K562 (cell line): ENCODE measurements around the gene OCSTAMP. TPM values are rescaled to one million over a fixed set of nuclear protein-coding genes. Genes with fewer than 3 reads are reported as not detected.

Experiments used
- CBFA2T2 ChIP-seq: fragments of 450-650 bp; conservative IDR thresholded peaks from 2 replicates; pipeline ENCODE4 v1.6.1; 2017; ENCODE audit warnings: mild to moderate bottlenecking
- GATAD2B ChIP-seq: fragments of 450-650 bp; IDR thresholded peaks from 2 replicates; pipeline ENCODE4 v1.6.1; 2017; ENCODE audit warnings: mild to moderate bottlenecking, borderline replicate concordance
- MXI1 ChIP-seq: IDR thresholded peaks from 2 replicates; pipeline ENCODE4 v1.6.1; 2011; ENCODE audit warnings: low read depth, mild to moderate bottlenecking, improper control_type of control experiment, low read length
- PHTF2 ChIP-seq: fragments of 250-450 bp; sonication (Bioruptor Pico); IDR thresholded peaks from 2 replicates; pipeline ENCODE4 v1.5.0; 2021; ENCODE audit warnings: mild to moderate bottlenecking
- PTRF ChIP-seq: fragments of 450-650 bp; IDR thresholded peaks from 2 replicates; pipeline ENCODE4 v1.6.1; 2016; ENCODE audit warnings: mild to moderate bottlenecking, missing genetic modification characterization, missing compliant biosample characterization
- RBM25 ChIP-seq: fragments of 200-400 bp; formaldehyde crosslinking; IDR thresholded peaks from 2 replicates; pipeline ENCODE4 v1.6.1; 2018; ENCODE audit warnings: low read length, low read depth, moderate library complexity; ENCODE audit not compliant: severe bottlenecking
- TSHZ1 ChIP-seq: fragments of 250-450 bp; sonication (Bioruptor Pico); IDR thresholded peaks from 2 replicates; pipeline ENCODE4 v1.4.0; 2020; ENCODE audit warnings: mild to moderate bottlenecking, moderate library complexity
- ZBTB43 ChIP-seq: sonication (generic); formaldehyde crosslinking; IDR thresholded peaks from 2 replicates; pipeline ENCODE4 v1.8.0; 2023; ENCODE audit warnings: mild to moderate bottlenecking, missing genetic modification reagents
- ZNF318 ChIP-seq, 2 experiments: fragments of 450-650 bp; IDR thresholded peaks; 2 replicates each; pipeline ENCODE4 v1.6.1; 2016; ENCODE audit warnings: mild to moderate bottlenecking in 2 of 2, borderline replicate concordance in 1 of 2, low read depth in 1 of 2, moderate library complexity in 1 of 2
- ZNF436 ChIP-seq: fragments of 250-450, 450-650 bp; sonication (Bioruptor Pico); formaldehyde crosslinking; IDR thresholded peaks from 2 replicates; pipeline ENCODE4 v1.7.0; 2020; ENCODE audit warnings: mild to moderate bottlenecking
- polyA plus RNA-seq, 8 experiments: library from polyadenylated mRNA; depleted of rRNA in 4 of 8; stranded (reverse) in 5 of 8; unstranded in 3 of 8; fragments of >200 nt; fragmentation: Nextera tagmentation in 2 of 8; fragmentation: Illumina TruSeq in 1 of 8; extraction: Ambion mirVana in 2 of 8; extraction: Trizol in 1 of 8; gene quantifications; 2 replicates each; pipeline versions ENCODE4 v1.2.1 to v1.2.3, GENCODE V29; 2011 to 2014; ENCODE audit warnings: inconsistent platforms in 1 of 8, missing spikeins in 1 of 8
- total RNA-seq, 7 experiments: library from RNA; depleted of rRNA in 6 of 7; stranded (reverse); fragments of >200 nt in 6 of 7; fragmentation: Illumina TruSeq in 2 of 7; extraction: Trizol in 2 of 7; gene quantifications; 2 replicates each; pipeline versions ENCODE4 v1.2.1 to v1.2.3, GENCODE V29; 2011 to 2021; ENCODE audit warnings: low replicate concordance in 1 of 7
- TF ChIP-seq, protein P1 (sequence below): fragments of 250-450 bp; sonication (Bioruptor Pico); IDR thresholded peaks from 2 replicates; pipeline ENCODE4 v1.8.0; 2022; ENCODE audit warnings: inconsistent platforms, mild to moderate bottlenecking, moderate library complexity, borderline replicate concordance

The OCSTAMP gene
- total and polyA plus RNA-seq, 9 of the 15 experiments (the other 6 are each of a cell fraction or from before 2014, with no cell fraction given), result not detected

- no peak for TF ChIP-seq TSHZ1
- TF ChIP-seq GATAD2B, result no peak
- no peak for TF ChIP-seq ZNF436 (CRISPR knock-in tag)
- TF ChIP-seq RBM25, result peak; percentile 83
- no peak for TF ChIP-seq PTRF
- TF ChIP-seq, protein P1, sequence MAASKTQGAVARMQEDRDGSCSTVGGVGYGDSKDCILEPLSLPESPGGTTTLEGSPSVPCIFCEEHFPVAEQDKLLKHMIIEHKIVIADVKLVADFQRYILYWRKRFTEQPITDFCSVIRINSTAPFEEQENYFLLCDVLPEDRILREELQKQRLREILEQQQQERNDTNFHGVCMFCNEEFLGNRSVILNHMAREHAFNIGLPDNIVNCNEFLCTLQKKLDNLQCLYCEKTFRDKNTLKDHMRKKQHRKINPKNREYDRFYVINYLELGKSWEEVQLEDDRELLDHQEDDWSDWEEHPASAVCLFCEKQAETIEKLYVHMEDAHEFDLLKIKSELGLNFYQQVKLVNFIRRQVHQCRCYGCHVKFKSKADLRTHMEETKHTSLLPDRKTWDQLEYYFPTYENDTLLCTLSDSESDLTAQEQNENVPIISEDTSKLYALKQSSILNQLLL, result no peak
- no peak for TF ChIP-seq PHTF2 (CRISPR knock-in tag)
- no peak for TF ChIP-seq ZNF318 (IDR thresholded peaks at IDR 0.05; ENCODE audit: borderline replicate concordance in 1 of 2, low read depth in 1 of 2)
- no peak for TF ChIP-seq ZBTB43 (CRISPR knock-in tag)
- no peak for TF ChIP-seq MXI1
- peak; percentile 21; the same call in 1 of the 2 replicates for TF ChIP-seq CBFA2T2
Measured at GRCh38 chr20:46588532-46589511, 38.4 kb upstream of the OCSTAMP start (continued).
